Muscle of arm (tissue), 12 donors: ENCODE data around the gene BCAS3. TPM values are rescaled to one million over a fixed set of nuclear protein-coding genes. Genes with fewer than 3 reads are reported as not detected.

Source experiments
- DNase-seq: peaks from one replicate; pipeline ENCODE4 v3.0.0-alpha.2; 2013
- polyA plus RNA-seq, 12 donors: library from polyadenylated mRNA; unstranded; fragments of 120-200 nt; gene quantifications; one replicate each; pipeline ENCODE4 v1.2.1, GENCODE V29; 2013; ENCODE audit not compliant: insufficient read length in 12 of 12

The BCAS3 gene
- polyA plus RNA-seq, 12 donors: 8.1 to 23.8 (median 11.4) TPM; not detected in 1

DNA sequence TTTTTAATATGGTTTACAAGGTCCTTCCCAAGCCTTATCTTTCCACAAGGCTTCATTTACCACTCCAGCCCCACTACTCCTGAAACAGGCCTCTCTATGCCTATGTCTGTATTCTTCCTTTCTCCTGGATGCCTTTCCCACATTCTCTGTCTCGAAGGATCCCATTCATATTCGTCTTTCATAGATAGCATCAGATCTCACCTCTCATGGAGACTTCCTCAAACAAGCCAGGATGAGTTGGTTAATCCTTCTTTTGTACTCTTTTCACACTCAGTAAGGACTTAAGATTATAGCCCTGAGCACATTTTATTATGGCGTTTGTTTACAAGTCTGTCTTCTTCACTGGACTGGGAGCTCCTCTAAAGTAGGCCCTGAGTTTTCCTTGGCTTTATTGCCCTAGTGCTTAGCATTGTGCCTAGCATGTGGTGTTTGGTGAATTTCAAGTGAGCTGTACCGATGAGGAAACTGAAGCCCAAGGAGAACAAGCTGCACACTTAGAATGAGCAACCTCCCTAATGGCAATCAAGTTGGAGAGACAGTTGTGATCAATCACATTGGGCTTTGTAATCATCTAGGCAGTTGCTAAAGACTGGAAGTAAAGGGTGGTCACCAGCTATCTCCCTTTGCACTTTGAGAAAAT lies 764.6 kb downstream of the BCAS3 start:
- DNase-seq: no peak

Other genes starting within 250 kb of the BCAS3 start
- 10 to 100 TPM in 11 of 12 donors, not detected in 1; 28.9 to 40.9 (median 36.7) TPM for gene APPBP2, start 151.6 kb upstream of the BCAS3 start, polyA plus RNA-seq
- gene PPM1D, start 77.7 kb upstream of the BCAS3 start, polyA plus RNA-seq: 10 to 100 TPM in 7 of 12 donors, 1 to 10 TPM in 3, not detected in 2; 9.7 to 16.4 (median 10.7) TPM